ENCODE data around the gene PDE4D. TPM values are rescaled to one million over a fixed set of nuclear protein-coding genes. Genes with fewer than 3 reads are reported as not detected.

Gene PDE4D
- total RNA-seq, 4 donors from 2014 or later = 6.7 to 21.0 (median 15.0) TPM

GRCh38 chr5:59104400-59105127, 789.0 kb downstream of the PDE4D start:
- H3K4me3 ChIP-seq (ENCODE audit: low read depth, poor library complexity, severe bottlenecking) = no peak overlapping the region
- intact Hi-C loops (cut with DNase I; ENCODE audit: low total_unique reads) = no loop called here
- DNase-seq (ENCODE audit: low spot score in 2 of 2) = no peak
- 58 to 60% methylated on average over 9 of the region's 9 CpGs for WGBS, 2 donors
- TF ChIP-seq, protein P1, sequence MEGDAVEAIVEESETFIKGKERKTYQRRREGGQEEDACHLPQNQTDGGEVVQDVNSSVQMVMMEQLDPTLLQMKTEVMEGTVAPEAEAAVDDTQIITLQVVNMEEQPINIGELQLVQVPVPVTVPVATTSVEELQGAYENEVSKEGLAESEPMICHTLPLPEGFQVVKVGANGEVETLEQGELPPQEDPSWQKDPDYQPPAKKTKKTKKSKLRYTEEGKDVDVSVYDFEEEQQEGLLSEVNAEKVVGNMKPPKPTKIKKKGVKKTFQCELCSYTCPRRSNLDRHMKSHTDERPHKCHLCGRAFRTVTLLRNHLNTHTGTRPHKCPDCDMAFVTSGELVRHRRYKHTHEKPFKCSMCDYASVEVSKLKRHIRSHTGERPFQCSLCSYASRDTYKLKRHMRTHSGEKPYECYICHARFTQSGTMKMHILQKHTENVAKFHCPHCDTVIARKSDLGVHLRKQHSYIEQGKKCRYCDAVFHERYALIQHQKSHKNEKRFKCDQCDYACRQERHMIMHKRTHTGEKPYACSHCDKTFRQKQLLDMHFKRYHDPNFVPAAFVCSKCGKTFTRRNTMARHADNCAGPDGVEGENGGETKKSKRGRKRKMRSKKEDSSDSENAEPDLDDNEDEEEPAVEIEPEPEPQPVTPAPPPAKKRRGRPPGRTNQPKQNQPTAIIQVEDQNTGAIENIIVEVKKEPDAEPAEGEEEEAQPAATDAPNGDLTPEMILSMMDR (IDR thresholded peaks at IDR 0.05) = no peak
- no peak for TF ChIP-seq POLR2A (IDR thresholded peaks at IDR 0.05)

- no peak for DNase-seq (ENCODE audit: low spot score in 2 of 2)
- intact Hi-C loops (cut with DNase I; ENCODE audit: low total_unique reads) = no loop called here
Measured at GRCh38 chr5:59103303-59103702, 790.2 kb downstream of the PDE4D start.

GRCh38 chr5:59102437-59102836, 791.1 kb downstream of the PDE4D start:
- no peak overlapping the region for H3K4me3 ChIP-seq (ENCODE audit: low read depth, poor library complexity, severe bottlenecking)
- TF ChIP-seq POLR2A (IDR thresholded peaks at IDR 0.05) = no peak
- no peak for DNase-seq (ENCODE audit: low spot score in 2 of 2)
- WGBS, 2 donors = 94 to 96% methylated on average over 1 of the region's 1 CpG
- intact Hi-C loops (cut with DNase I; ENCODE audit: low total_unique reads) = no loop called here

More at GRCh38 chr5:59103303-59103702, 790.2 kb downstream of the PDE4D start:
- 42 to 43% methylated on average over 3 of the region's 3 CpGs for WGBS, 2 donors
- TF ChIP-seq, protein P1 (IDR thresholded peaks at IDR 0.05) = no peak
- no peak for TF ChIP-seq POLR2A (IDR thresholded peaks at IDR 0.05)
- no peak overlapping the region for H3K4me3 ChIP-seq (ENCODE audit: low read depth, poor library complexity, severe bottlenecking)

- no peak for DNase-seq (ENCODE audit: low spot score in 2 of 2)
- TF ChIP-seq POLR2A (IDR thresholded peaks at IDR 0.05) = no peak
- TF ChIP-seq, protein P1 (IDR thresholded peaks at IDR 0.05) = no peak
- WGBS, 2 donors = 98% methylated on average over 5 of the region's 5 CpGs
- intact Hi-C loops (cut with DNase I; ENCODE audit: low total_unique reads) = no loop called here
- no peak overlapping the region for H3K4me3 ChIP-seq (ENCODE audit: low read depth, poor library complexity, severe bottlenecking)
Measured at GRCh38 chr5:59100875-59101274, 792.7 kb downstream of the PDE4D start.

DNA sequence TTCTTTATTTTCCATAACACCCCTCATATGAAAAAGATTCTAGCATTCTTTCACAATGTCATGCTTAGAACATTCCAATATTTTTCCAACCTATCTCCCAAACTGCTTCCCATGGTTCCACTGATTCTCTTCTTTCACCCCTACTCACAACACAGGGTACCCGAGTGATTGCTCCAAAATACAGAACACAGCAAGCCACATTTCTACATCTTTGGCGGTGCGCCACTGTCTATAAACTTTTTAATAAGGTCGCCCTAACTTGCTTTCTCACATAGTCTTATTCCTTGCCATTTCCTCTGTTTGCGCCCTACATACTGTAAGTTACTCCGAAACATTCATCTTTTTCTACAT, 793.6 kb downstream of the PDE4D start:
- no peak for DNase-seq (ENCODE audit: low spot score in 2 of 2)
- WGBS, 2 donors = 84 to 95% methylated on average over 6 of the region's 6 CpGs
- H3K4me3 ChIP-seq (ENCODE audit: low read depth, poor library complexity, severe bottlenecking) = no peak overlapping the region
- TF ChIP-seq, protein P1 (IDR thresholded peaks at IDR 0.05) = no peak
- TF ChIP-seq POLR2A (IDR thresholded peaks at IDR 0.05) = no peak
- intact Hi-C loops (cut with DNase I; ENCODE audit: low total_unique reads) = no loop called here

- H3K4me3 ChIP-seq (ENCODE audit: low read depth, poor library complexity, severe bottlenecking) = no peak overlapping the region
- intact Hi-C loops (cut with DNase I; ENCODE audit: low total_unique reads) = no loop called here
- 83 to 92% methylated on average over 5 of the region's 5 CpGs for WGBS, 2 donors
- TF ChIP-seq, protein P1 (IDR thresholded peaks at IDR 0.05) = no peak
- TF ChIP-seq POLR2A (IDR thresholded peaks at IDR 0.05) = no peak
- no peak for DNase-seq (ENCODE audit: low spot score in 2 of 2)
Measured at GRCh38 chr5:59099270-59099994, 794.1 kb downstream of the PDE4D start.
